LNCaP clone FGC (cell line): Measurements from ENCODE around the gene TENM4.

Source experiments
- DNase-seq: peaks from one replicate; pipeline ENCODE4 v3.0.0-alpha.2; 2011; ENCODE audit warnings: low read depth
- H3K4me3 ChIP-seq: 2 replicates; pipeline ENCODE4 v1.5.1; 2011; ENCODE audit warnings: mild to moderate bottlenecking, low read depth, low read length, control low read depth
- CTCF ChIP-seq: IDR thresholded peaks from 2 replicates; pipeline ENCODE4 v1.5.1; 2012; ENCODE audit warnings: mild to moderate bottlenecking; ENCODE audit not compliant: control insufficient read depth, insufficient read depth; ENCODE audit errors: extremely low read depth

The TENM4 gene

GRCh38 chr11:79430280-79430679, 10.6 kb downstream of the TENM4 start:
- no peak for DNase-seq
- H3K4me3 ChIP-seq, result no peak overlapping the region
- no peak for TF ChIP-seq CTCF

DNA sequence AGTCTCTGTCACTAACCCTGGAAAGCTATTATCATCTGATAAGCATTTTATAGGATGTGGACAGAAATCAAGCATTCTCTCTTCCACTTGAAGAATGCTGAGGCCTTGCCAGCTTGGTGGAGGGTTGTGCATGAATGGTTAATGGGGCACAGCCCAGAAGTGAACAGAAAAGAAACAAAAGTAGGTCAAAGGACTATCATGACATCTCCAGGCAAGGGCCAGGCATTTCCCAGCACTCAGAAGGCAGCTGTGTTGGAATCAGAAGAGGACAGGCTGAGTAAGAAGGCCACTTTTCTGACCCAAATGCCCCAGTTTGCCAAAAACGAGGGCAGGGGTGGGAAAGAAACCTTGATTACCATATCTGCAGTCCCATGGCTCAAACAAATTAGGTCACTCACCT, 12.4 kb downstream of the TENM4 start:
- no peak overlapping the region for H3K4me3 ChIP-seq
- no peak for TF ChIP-seq CTCF
- DNase-seq, result no peak

DNA sequence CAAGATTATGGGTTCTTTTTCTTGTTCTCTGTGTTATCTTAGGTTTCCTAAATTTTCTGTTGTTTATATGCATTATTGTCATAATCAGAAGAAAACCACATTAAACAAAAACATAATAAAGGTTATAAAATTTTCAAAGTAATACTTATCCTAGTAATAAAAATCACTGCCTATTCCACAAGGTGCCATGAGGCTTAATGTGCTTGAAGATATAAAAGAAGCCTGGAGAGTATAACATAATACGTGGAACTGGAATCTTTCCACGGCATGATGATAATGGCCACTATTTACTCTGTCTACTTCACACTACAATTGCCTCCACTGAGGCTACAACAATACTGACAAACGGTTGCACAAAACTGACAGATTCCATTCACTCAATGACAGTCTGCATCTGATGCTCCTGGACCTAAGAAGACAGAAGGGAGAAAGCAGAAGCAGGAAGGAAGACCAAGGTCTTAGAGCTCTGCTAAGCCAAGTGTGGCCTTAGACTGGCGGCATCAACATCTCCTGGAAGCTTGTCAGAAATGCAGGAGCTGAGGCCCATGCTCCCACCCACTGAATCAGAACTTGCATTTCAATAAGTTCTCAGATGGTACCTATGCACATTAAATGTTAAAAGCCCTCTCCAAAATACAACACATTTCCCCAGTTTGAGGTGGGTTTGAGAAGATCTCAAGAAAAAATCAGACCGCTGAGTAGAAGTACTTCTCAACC, 13.1 kb downstream of the TENM4 start:
- no peak overlapping the region for H3K4me3 ChIP-seq
- no peak for TF ChIP-seq CTCF
- no peak for DNase-seq

GRCh38 chr11:79427126-79427525, 13.7 kb downstream of the TENM4 start:
- no peak for DNase-seq
- no peak overlapping the region for H3K4me3 ChIP-seq
- TF ChIP-seq CTCF, result no peak

- no peak overlapping the region for H3K4me3 ChIP-seq
- no peak for DNase-seq
- no peak for TF ChIP-seq CTCF
These were observed 15.4 kb downstream of the TENM4 start for GRCh38 chr11:79425463-79425862.

GRCh38 chr11:79423736-79424135, 17.1 kb downstream of the TENM4 start:
- DNase-seq, result no peak
- no peak for TF ChIP-seq CTCF
- no peak overlapping the region for H3K4me3 ChIP-seq

DNA sequence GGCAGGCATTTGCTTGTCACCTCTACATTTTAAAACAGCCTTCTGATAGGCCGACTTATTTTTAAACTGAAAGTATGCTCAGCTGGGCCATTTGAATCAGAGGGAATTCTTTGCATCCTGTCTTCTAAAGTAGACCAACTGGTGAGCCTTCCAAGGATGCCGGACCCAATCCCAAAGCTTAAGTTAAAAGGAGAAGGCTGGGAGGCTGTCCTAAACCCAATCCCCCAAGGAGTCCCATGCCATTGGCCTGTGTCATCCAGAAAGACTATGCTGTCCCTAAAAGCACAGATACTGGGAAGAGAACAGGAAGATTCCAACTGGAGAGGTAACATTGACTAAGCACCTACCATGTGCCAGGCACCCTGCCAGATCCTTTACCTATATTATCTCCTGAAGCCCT, 18.0 kb downstream of the TENM4 start:
- no peak for TF ChIP-seq CTCF
- no peak for DNase-seq
- no peak overlapping the region for H3K4me3 ChIP-seq
